Fibroblast of the aortic adventitia (primary cell): ENCODE results near the gene UQCR10. TPM values are rescaled to one million over a fixed set of nuclear protein-coding genes. Genes with fewer than 3 reads are reported as not detected.

Source experiments
- DNase-seq: peaks from one replicate; pipeline ENCODE4 v3.0.0-alpha.2; 2010; ENCODE audit warnings: low read depth
- H3K4me3 ChIP-seq: 2 replicates; pipeline ENCODE4 v1.5.1; 2011; ENCODE audit warnings: low read depth, mild to moderate bottlenecking, control low read depth, low read length, moderate library complexity
- total RNA-seq: library from RNA; depleted of rRNA; stranded (reverse); fragments of >200 nt; gene quantifications from 2 replicates; pipeline ENCODE4 v1.2.3, GENCODE V29; 2012; ENCODE audit warnings: low replicate concordance
- TF ChIP-seq, protein P1 (sequence below): IDR thresholded peaks from 2 replicates; pipeline ENCODE4 v1.5.1; 2011; ENCODE audit warnings: mild to moderate bottlenecking, low read length, control low read depth, inconsistent platforms; ENCODE audit not compliant: insufficient read depth

Gene UQCR10
- total RNA-seq, 1 donor: 53.2 TPM

DNA sequence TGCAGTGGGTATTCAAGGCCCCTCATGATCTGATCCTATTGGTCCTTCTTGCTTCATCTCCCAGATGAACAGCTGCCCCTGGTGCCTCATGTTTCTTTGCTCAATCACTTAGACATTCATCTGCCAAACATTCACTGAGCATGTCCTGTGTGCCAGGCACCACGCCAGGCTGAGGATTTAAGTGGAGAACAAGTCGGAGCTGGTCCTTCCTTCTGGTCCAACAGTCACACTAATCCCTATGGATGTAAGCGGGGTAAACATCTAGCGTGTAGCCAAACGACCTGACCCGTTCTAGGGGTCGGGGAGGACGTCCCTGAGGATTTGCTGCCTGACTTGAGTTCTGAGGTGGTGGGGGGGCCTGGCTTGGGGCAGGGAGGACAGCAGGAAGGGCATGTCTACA is 22.3 kb upstream of the UQCR10 start:
- H3K4me3 ChIP-seq: no peak overlapping the region
- no peak for DNase-seq
- TF ChIP-seq, protein P1, sequence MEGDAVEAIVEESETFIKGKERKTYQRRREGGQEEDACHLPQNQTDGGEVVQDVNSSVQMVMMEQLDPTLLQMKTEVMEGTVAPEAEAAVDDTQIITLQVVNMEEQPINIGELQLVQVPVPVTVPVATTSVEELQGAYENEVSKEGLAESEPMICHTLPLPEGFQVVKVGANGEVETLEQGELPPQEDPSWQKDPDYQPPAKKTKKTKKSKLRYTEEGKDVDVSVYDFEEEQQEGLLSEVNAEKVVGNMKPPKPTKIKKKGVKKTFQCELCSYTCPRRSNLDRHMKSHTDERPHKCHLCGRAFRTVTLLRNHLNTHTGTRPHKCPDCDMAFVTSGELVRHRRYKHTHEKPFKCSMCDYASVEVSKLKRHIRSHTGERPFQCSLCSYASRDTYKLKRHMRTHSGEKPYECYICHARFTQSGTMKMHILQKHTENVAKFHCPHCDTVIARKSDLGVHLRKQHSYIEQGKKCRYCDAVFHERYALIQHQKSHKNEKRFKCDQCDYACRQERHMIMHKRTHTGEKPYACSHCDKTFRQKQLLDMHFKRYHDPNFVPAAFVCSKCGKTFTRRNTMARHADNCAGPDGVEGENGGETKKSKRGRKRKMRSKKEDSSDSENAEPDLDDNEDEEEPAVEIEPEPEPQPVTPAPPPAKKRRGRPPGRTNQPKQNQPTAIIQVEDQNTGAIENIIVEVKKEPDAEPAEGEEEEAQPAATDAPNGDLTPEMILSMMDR: no peak

DNA sequence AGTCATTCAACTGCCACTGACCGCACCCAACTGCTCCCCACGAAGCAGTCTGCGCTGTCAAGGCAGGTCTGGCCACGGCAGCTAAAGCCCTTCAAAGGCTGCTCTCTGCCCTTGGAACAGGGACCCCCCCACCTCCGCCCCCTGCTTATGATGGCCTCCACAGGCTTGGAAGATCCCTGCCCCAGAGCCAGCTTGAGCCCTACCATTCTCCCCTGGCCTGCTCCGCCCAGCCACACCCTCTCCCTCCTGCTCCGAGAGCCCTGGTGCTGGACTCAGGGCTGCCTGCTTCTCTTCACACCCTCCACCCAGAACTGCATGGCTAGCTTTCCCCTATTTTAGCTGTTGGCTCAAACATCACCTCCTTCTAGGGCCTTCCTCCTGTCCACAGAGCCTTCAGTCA is 19.3 kb upstream of the UQCR10 start:
- H3K4me3 ChIP-seq: no peak overlapping the region
- DNase-seq: no peak
- TF ChIP-seq, protein P1: no peak

DNA sequence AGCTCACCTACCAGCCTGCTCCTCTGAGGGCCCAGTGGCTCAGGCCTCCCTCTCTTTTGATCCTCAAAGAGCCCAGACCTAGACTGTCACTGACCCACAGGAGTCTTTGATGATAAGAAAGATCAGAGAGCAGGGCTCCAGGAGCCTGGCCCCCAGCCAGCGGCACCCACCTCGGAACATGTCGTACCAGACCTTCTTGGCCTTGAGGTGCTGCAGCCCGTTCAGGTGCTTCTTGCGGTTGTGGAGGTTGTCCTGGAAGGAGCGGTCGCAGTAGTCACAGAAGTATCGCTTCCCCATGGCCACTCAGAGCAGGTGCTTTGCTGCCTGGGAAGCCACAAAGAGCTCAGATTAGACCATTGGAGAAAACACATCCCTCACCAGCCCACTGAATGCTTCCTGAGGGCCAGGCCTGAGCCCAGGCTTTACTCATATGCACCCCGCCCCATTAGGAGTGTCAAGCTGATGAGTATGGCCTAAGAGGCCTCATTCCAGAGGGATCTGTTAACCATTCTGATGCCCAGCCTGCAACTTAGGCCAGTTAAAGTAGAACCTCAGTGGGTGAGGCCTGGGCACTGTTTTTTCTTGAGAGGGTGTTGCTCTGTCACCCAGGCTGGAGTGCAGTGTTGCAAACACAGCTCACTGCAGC is 18.8 kb upstream of the UQCR10 start:
- TF ChIP-seq, protein P1: no peak
- DNase-seq: no peak
- no peak overlapping the region for H3K4me3 ChIP-seq

DNA sequence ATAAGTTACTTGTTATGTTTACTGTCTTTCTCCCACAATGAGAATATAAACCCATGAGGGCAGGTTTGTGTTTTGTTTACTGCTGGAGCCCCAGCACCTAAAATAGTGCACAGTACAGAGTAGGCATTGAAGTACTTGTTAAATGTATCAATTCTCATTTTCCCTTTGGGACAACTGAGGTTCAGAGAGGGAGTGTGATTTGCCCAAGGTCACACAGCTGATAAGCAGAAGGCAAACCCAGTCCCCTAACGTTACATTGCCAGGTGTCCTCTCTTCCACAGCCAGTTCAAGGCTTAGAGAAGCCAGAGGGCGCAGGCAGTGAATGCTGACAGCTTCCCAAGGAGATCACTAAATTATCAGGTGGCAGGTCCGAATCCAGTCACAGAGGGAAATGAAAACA is 17.1 kb upstream of the UQCR10 start:
- H3K4me3 ChIP-seq: no peak overlapping the region
- DNase-seq: no peak
- TF ChIP-seq, protein P1: no peak

DNA sequence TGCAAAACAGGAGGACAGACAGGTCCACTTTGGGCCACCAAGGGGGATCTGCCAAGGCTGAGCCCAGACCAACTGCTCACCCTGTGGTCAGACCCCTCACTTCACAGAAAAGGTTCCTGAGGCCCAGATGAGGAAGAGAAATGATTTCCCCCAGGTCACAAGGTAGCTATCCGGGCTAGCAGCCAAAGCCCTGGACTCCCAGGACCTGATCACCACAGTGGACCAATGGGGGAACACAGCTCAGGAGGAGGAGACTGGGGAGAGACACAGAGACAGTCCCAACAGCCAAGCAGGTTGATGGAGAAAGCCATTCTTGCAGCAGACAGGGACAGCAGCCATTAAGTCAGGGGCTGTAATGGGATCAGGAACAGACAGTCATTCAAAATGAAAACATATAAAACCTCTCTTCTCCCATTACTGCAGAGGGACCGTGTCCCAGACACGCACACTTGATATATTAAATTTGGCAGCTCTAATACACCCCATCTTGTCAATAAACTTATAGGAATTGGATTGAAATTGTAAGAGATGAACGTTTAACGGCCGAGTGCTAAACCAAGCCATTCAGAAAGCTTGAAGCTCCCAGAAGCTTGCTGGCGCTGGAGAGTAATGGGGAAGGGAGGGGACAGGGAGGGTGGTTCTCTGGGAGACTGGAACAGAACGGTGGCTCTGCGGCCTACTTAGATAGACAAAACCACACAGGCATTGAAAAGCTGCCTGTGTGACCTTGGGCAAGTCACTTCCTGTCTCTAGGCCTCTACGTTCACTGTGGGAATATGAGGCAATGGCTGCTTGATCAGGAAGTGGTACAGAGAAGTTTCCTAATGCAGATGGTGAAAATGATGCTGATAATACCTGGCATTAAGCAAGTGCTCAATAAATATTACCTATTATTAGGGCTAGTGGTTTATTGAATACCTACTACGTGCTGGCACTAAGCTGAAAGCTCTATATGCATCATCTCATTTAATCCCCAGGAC is 16.3 kb upstream of the UQCR10 start:
- DNase-seq: no peak
- TF ChIP-seq, protein P1: no peak
- H3K4me3 ChIP-seq: no peak overlapping the region

DNA sequence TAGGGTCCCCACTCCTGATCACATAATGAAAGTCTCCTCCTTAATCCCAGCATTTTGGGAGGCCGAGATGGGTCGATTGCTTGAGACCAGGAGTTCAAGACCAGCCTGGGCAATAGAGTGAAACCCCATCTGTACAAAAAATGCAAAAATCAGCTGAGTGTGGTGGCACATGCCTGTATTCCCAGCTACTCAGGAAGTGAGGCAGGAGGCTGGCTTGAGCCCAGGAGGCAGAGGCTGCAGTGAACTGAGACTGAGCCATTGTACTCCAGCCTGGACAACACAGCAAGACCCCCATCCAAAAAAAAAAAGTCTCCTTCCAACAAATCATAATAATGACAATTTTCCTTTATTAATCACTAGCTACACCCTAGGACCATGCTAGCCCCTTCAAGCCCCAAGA is 15.5 kb upstream of the UQCR10 start:
- no peak for DNase-seq
- H3K4me3 ChIP-seq: no peak overlapping the region
- TF ChIP-seq, protein P1: no peak
